Measurements from ENCODE around the gene CHRNA9. TPM values are rescaled to one million over a fixed set of nuclear protein-coding genes. Genes with fewer than 3 reads are reported as not detected.

CHRNA9 gene
- total and polyA plus RNA-seq, 3 experiments from 2014 or later, result 0.11 to 0.14 TPM; not detected in 1

GRCh38 chr4:40329805-40330204, 5.3 kb upstream of the CHRNA9 start:
- Mint-ChIP-seq H3K4me1 (peaks cover 6 to 7% (median 7%) of the 10 kb centered on the region in 3 donors), H3K27ac (peak overlapping the region in 2 of 8 donors; percentile 3 to 65), H3K27me3 (peaks cover 1 to 16% of the 10 kb centered on the region in 2 donors), H3K4me3 (no peak overlapping the region), H3K9me3 (no peaks in the 10 kb centered on the region), H3K36me3 (peaks cover 0 to 4% (median 0%) of the 10 kb centered on the region in 3 donors)
- H3K27me3 ChIP-seq (ENCODE audit: insufficient read depth, low read length, poor library complexity, severe bottlenecking), result no peaks in the 10 kb centered on the region
- H3K4me1 ChIP-seq (ENCODE audit: insufficient read depth, low read length), result peaks cover 5% of the 10 kb centered on the region
- CTCF ChIA-PET, result interaction anchor here (0.6 to 1.5 kb wide), 4 partner anchors 13 to 348 kb away, joined by 3 to 4 read pairs (median 3); no protein-coding TSS in a partner anchor
- H3K36me3 ChIP-seq (ENCODE audit: insufficient read depth, low read length), result no peaks in the 10 kb centered on the region
- POLR2A ChIA-PET, result no interaction called here
- H3K27ac ChIP-seq (ENCODE audit: low read depth, low read length), result no peak overlapping the region
- no peak for DNase-seq
- H3K4me3 ChIP-seq (ENCODE audit: low read length), result no peak overlapping the region
- no peaks in the 10 kb centered on the region for H3K9me3 ChIP-seq (ENCODE audit: low read length)

DNA sequence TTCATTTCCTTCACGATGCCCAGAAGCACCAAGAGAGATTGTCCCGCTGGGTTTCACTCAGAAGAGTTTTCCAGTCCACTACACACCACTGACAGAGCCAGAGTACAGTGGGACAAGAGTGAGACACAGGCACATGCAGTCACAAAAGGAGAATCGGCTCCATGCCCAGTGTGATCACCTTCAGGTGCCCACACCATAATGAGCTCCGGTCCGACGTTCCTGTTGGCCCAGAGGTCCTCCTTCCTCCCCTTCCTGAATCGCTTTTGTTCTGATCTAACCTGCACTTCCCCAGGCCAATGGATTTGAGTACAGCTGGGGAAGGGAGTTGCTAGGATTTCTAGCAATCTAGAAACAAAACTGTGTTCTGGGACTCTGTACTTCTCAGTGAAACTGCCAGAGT, 4.6 kb upstream of the CHRNA9 start:
- POLR2A ChIA-PET, result no interaction called here
- peaks cover 0 to 4% (median 0%) of the 10 kb centered on the region in 3 donors for H3K36me3 Mint-ChIP-seq

DNA sequence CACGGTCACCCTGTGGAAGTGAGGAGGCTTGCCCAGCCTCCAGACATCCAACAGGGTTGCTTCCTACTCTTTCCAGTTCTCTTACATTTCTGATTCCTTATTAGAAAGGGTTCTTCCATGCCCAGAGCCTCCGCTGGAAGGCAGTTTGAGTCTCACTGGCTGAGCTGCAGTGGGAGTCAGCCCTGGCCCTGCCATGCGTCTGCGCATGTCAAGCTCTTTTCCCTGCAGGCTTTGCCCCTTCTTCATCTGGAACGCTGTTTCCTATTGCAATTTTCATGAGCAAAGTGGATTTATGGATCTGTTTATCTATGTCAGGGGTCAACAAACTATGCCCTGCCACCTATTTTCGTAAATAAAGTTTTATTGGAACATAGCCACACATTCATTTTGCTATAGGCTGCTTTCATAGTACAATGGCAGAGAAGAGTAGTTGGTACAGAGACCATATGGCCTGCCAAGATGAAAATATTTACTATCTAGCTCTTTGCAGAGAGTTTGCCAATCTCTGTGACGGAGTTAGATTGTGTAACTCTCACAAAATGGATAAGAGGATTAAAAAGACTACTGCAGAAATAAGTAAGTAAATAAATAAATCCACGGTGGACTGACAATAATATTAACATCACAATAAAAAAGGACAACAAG, 3.9 kb upstream of the CHRNA9 start:
- H3K9me3 ChIP-seq (ENCODE audit: low read length), result no peaks in the 10 kb centered on the region
- Mint-ChIP-seq H3K27me3 (peaks cover 1 to 16% of the 10 kb centered on the region in 2 donors), H3K36me3 (peaks cover 0 to 4% (median 0%) of the 10 kb centered on the region in 3 donors), H3K27ac (peak overlapping the region in 1 of 8 donors; percentile 53), H3K9me3 (no peaks in the 10 kb centered on the region), H3K4me1 (no peaks in the 10 kb centered on the region), H3K4me3 (no peak overlapping the region)
- ChIA-PET CTCF (interaction anchor here (1.1 to 1.8 kb wide), 2 partner anchors 14 to 179 kb away, joined by 3 to 4 read pairs; no protein-coding TSS in a partner anchor), POLR2A (no interaction called here)
- H3K36me3 ChIP-seq (ENCODE audit: insufficient read depth, low read length), result no peaks in the 10 kb centered on the region
- no peak overlapping the region for H3K4me3 ChIP-seq (ENCODE audit: low read length)
- no peak for DNase-seq
- H3K4me1 ChIP-seq (ENCODE audit: insufficient read depth, low read length), result no peaks in the 10 kb centered on the region
- H3K27me3 ChIP-seq (ENCODE audit: insufficient read depth, low read length, poor library complexity, severe bottlenecking), result no peaks in the 10 kb centered on the region
- no peak overlapping the region for H3K27ac ChIP-seq (ENCODE audit: low read depth, low read length)

More for the DNA sequence above, 4.6 kb upstream of the CHRNA9 start:
- H3K4me1 Mint-ChIP-seq, result peaks cover 1 to 2% (median 1%) of the 10 kb centered on the region in 3 donors
- Histone ChIP-seq H3K36me3 (ENCODE audit: insufficient read depth, low read length) (no peaks in the 10 kb centered on the region), H3K27me3 (ENCODE audit: insufficient read depth, low read length, poor library complexity, severe bottlenecking) (no peaks in the 10 kb centered on the region), H3K9me3 (ENCODE audit: low read length) (no peaks in the 10 kb centered on the region), H3K4me1 (ENCODE audit: insufficient read depth, low read length) (no peaks in the 10 kb centered on the region), H3K4me3 (ENCODE audit: low read length) (no peak overlapping the region), H3K27ac (ENCODE audit: low read depth, low read length) (no peak overlapping the region)
- no peaks in the 10 kb centered on the region for H3K9me3 Mint-ChIP-seq
- CTCF ChIA-PET, result interaction anchor here (1.1 to 1.8 kb wide), 2 partner anchors 14 to 178 kb away, joined by 3 to 4 read pairs; no protein-coding TSS in a partner anchor
- peaks cover 1 to 16% of the 10 kb centered on the region in 2 donors for H3K27me3 Mint-ChIP-seq
- H3K4me3 Mint-ChIP-seq, result no peak overlapping the region
- no peak for DNase-seq
- H3K27ac Mint-ChIP-seq, result no peak overlapping the region

- no peak for DNase-seq
- Histone ChIP-seq H3K9me3 (ENCODE audit: low read length) (no peaks in the 10 kb centered on the region), H3K36me3 (ENCODE audit: insufficient read depth, low read length) (no peaks in the 10 kb centered on the region), H3K4me3 (ENCODE audit: low read length) (no peak overlapping the region), H3K27me3 (ENCODE audit: insufficient read depth, low read length, poor library complexity, severe bottlenecking) (no peaks in the 10 kb centered on the region), H3K4me1 (ENCODE audit: insufficient read depth, low read length) (no peaks in the 10 kb centered on the region), H3K27ac (ENCODE audit: low read depth, low read length) (no peak overlapping the region)
- ChIA-PET POLR2A (no interaction called here), CTCF (interaction anchor here (1.8 kb wide), 1 partner anchor 180 kb away, joined by 4 read pairs; no protein-coding TSS in a partner anchor)
- no peaks in the 10 kb centered on the region for H3K9me3 Mint-ChIP-seq
- H3K4me3 Mint-ChIP-seq, result no peak overlapping the region
- peaks cover 0 to 4% (median 0%) of the 10 kb centered on the region in 3 donors for H3K36me3 Mint-ChIP-seq
- H3K4me1 Mint-ChIP-seq, result no peaks in the 10 kb centered on the region
- no peak overlapping the region for H3K27ac Mint-ChIP-seq
- H3K27me3 Mint-ChIP-seq, result peaks cover 1 to 16% of the 10 kb centered on the region in 2 donors
These were observed 3.2 kb upstream of the CHRNA9 start for GRCh38 chr4:40331961-40332360.

GRCh38 chr4:40333921-40334352, 1.2 kb upstream of the CHRNA9 start:
- peaks cover 2 to 13% of the 10 kb centered on the region in 2 donors for H3K27me3 Mint-ChIP-seq
- no peak overlapping the region for H3K27ac ChIP-seq (ENCODE audit: low read depth, low read length)
- no peaks in the 10 kb centered on the region for H3K27me3 ChIP-seq (ENCODE audit: insufficient read depth, low read length, poor library complexity, severe bottlenecking)
- no peak overlapping the region for H3K4me3 ChIP-seq (ENCODE audit: low read length)
- ChIA-PET POLR2A (no interaction called here), CTCF (interaction anchor here (1.7 kb wide), 1 partner anchor 12 kb away, joined by 3 read pairs; no protein-coding TSS in a partner anchor)
- no peak for DNase-seq
- H3K4me1 Mint-ChIP-seq, result no peaks in the 10 kb centered on the region
- H3K4me1 ChIP-seq (ENCODE audit: insufficient read depth, low read length), result no peaks in the 10 kb centered on the region
- no peak overlapping the region for H3K4me3 Mint-ChIP-seq
- peaks cover 0 to under 1% (median 0%) of the 10 kb centered on the region in 3 donors for H3K36me3 Mint-ChIP-seq
- H3K27ac Mint-ChIP-seq, result no peak overlapping the region
- no peaks in the 10 kb centered on the region for H3K9me3 ChIP-seq (ENCODE audit: low read length)
- no peaks in the 10 kb centered on the region for H3K36me3 ChIP-seq (ENCODE audit: insufficient read depth, low read length)
- H3K9me3 Mint-ChIP-seq, result no peaks in the 10 kb centered on the region

DNA sequence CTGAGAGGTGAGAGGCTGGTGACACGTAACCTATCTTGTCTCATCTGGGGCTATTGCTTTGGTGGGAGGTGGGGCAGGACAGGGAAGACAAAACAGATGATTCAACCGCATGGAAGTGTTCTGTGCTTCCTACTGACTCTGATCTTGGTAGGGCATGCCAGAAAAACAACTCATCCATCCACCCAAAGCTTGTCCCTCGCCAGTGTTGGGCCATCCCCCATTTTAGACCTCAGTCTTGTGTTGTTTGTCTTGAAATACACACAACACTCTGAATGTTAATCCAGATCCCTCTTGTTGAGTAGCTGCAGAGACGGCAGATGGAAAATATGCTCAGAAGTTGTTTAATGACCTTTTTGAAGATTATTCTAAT, 377 bp downstream of the CHRNA9 start:
- Histone ChIP-seq H3K36me3 (ENCODE audit: insufficient read depth, low read length) (no peaks in the 10 kb centered on the region), H3K27me3 (ENCODE audit: insufficient read depth, low read length, poor library complexity, severe bottlenecking) (no peaks in the 10 kb centered on the region), H3K4me3 (ENCODE audit: low read length) (no peak overlapping the region), H3K27ac (ENCODE audit: low read depth, low read length) (no peak overlapping the region), H3K9me3 (ENCODE audit: low read length) (no peaks in the 10 kb centered on the region), H3K4me1 (ENCODE audit: insufficient read depth, low read length) (no peaks in the 10 kb centered on the region)
- ChIA-PET POLR2A (no interaction called here), CTCF (interaction anchor here (1.7 kb wide), 1 partner anchor 10 kb away, joined by 4 read pairs; no protein-coding TSS in a partner anchor)
- no peak for DNase-seq
- Mint-ChIP-seq H3K36me3 (no peaks in the 10 kb centered on the region), H3K9me3 (peaks cover 0 to 1% (median 0%) of the 10 kb centered on the region in 5 donors), H3K4me1 (no peaks in the 10 kb centered on the region), H3K4me3 (no peak overlapping the region), H3K27me3 (peaks cover 7 to 8% of the 10 kb centered on the region in 2 donors), H3K27ac (no peak overlapping the region)

DNA sequence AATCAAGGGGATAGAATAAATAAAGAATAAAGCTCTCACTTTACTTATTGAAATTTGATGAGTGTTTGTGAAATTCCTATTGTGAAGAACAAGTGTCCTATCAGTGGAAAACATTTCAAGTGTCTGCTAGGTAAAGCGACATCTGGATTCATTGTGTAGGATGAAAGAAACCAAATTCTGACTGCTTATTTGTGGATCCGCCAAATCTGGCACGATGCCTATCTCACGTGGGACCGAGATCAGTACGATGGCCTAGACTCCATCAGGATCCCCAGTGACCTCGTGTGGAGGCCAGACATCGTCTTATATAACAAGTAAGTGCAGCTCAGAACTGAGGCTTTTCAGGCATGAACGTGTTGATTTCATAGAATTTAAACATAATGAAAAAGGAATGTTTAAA, 1.9 kb downstream of the CHRNA9 start:
- no peak for DNase-seq
- H3K27me3 ChIP-seq (ENCODE audit: insufficient read depth, low read length, poor library complexity, severe bottlenecking), result no peaks in the 10 kb centered on the region
- H3K27ac ChIP-seq (ENCODE audit: low read depth, low read length), result no peak overlapping the region
- H3K36me3 Mint-ChIP-seq, result no peaks in the 10 kb centered on the region
- no peaks in the 10 kb centered on the region for H3K4me1 ChIP-seq (ENCODE audit: insufficient read depth, low read length)
- no peaks in the 10 kb centered on the region for H3K4me1 Mint-ChIP-seq
- peaks cover 0 to 7% of the 10 kb centered on the region in 2 donors for H3K27me3 Mint-ChIP-seq
- CTCF ChIA-PET, result interaction anchor here (0.7 kb wide), 1 partner anchor 9 kb away, joined by 3 read pairs; no protein-coding TSS in a partner anchor
- H3K9me3 ChIP-seq (ENCODE audit: low read length), result no peaks in the 10 kb centered on the region
- no peak overlapping the region for H3K4me3 Mint-ChIP-seq
- H3K27ac Mint-ChIP-seq, result no peak overlapping the region
- POLR2A ChIA-PET, result no interaction called here
- no peak overlapping the region for H3K4me3 ChIP-seq (ENCODE audit: low read length)
- H3K36me3 ChIP-seq (ENCODE audit: insufficient read depth, low read length), result no peaks in the 10 kb centered on the region
- peaks cover 0 to 4% (median 0%) of the 10 kb centered on the region in 5 donors for H3K9me3 Mint-ChIP-seq

DNA sequence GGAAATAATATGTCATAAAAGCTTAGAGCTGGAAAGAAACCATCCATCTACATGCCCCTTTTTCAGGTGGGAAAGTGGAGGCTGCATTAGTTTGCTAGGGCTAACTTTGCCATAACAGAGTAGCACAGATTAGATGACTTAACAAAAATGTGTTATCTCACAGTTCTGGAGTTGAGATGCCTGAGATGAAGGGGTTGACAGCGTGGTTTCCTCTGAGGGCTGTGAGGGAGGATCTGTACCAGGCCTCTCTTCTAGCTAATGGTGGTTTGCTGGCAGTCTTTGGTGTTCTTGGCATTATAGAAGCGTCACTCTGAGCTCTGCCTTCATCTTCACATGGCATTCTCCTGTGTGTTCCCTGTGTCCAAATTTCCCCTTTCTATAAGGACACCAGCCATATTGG, 2.4 kb downstream of the CHRNA9 start:
- H3K27ac ChIP-seq (ENCODE audit: low read depth, low read length), result no peak overlapping the region
- no peaks in the 10 kb centered on the region for H3K4me1 ChIP-seq (ENCODE audit: insufficient read depth, low read length)
- peaks cover 0 to 4% (median 0%) of the 10 kb centered on the region in 5 donors for H3K9me3 Mint-ChIP-seq
- H3K36me3 Mint-ChIP-seq, result peaks cover 0 to 2% (median 0%) of the 10 kb centered on the region in 3 donors
- POLR2A ChIA-PET, result no interaction called here
- H3K27ac Mint-ChIP-seq, result no peak overlapping the region
- CTCF ChIA-PET, result no interaction called here
- H3K9me3 ChIP-seq (ENCODE audit: low read length), result no peaks in the 10 kb centered on the region
- peaks cover 0 to 7% of the 10 kb centered on the region in 2 donors for H3K27me3 Mint-ChIP-seq
- no peaks in the 10 kb centered on the region for H3K4me1 Mint-ChIP-seq
- H3K36me3 ChIP-seq (ENCODE audit: insufficient read depth, low read length), result no peaks in the 10 kb centered on the region
- H3K4me3 ChIP-seq (ENCODE audit: low read length), result no peak overlapping the region
- no peak for DNase-seq
- no peak overlapping the region for H3K4me3 Mint-ChIP-seq
- H3K27me3 ChIP-seq (ENCODE audit: insufficient read depth, low read length, poor library complexity, severe bottlenecking), result no peaks in the 10 kb centered on the region

All from CD8-positive, alpha-beta memory T cell (primary cell).